Measurements from ENCODE around the gene TTC3.

Gene TTC3

GRCh38 chr21:37237346-37237745 lies 164.3 kb downstream of the TTC3 start:
- Histone ChIP-seq H2AFZ (no peak overlapping the region), H3K4me1 (no peaks in the 10 kb centered on the region), H3K27ac (no peak overlapping the region), H3K27me3 (ENCODE audit: control insufficient read depth, insufficient read depth, low read length) (no peaks in the 10 kb centered on the region), H3K4me3 (ENCODE audit: low read depth, low read length) (no peak overlapping the region), H3K79me2 (peaks cover 2% of the 10 kb centered on the region), H3K4me2 (ENCODE audit: low read length) (no peak overlapping the region), H3K36me3 (ENCODE audit: control insufficient read depth, insufficient read depth, low read length) (no peaks in the 10 kb centered on the region), H3K9ac (no peak overlapping the region), H3K9me3 (ENCODE audit: control insufficient read depth, low read length) (no peaks in the 10 kb centered on the region)
- no peak for TF ChIP-seq CTCF (IDR thresholded peaks at IDR 0.05)

- no peaks in the 10 kb centered on the region for H3K9me3 ChIP-seq (ENCODE audit: control insufficient read depth, low read length)
- H3K4me2 ChIP-seq (ENCODE audit: low read length) = no peak overlapping the region
- no peak overlapping the region for H3K27ac ChIP-seq
- no peak for TF ChIP-seq CTCF (IDR thresholded peaks at IDR 0.05)
- H3K36me3 ChIP-seq (ENCODE audit: control insufficient read depth, insufficient read depth, low read length) = no peaks in the 10 kb centered on the region
- no peaks in the 10 kb centered on the region for H3K4me1 ChIP-seq
- no peak overlapping the region for H2AFZ ChIP-seq
- no peak overlapping the region for H3K9ac ChIP-seq
- H3K4me3 ChIP-seq (ENCODE audit: low read depth, low read length) = no peak overlapping the region
- peaks cover 2% of the 10 kb centered on the region for H3K79me2 ChIP-seq
- no peaks in the 10 kb centered on the region for H3K27me3 ChIP-seq (ENCODE audit: control insufficient read depth, insufficient read depth, low read length)
Observed at GRCh38 chr21:37237764-37238163, 164.7 kb downstream of the TTC3 start.

- no peak overlapping the region for H3K4me2 ChIP-seq (ENCODE audit: low read length)
- no peak overlapping the region for H2AFZ ChIP-seq
- H3K27ac ChIP-seq = no peak overlapping the region
- H3K9me3 ChIP-seq (ENCODE audit: control insufficient read depth, low read length) = no peaks in the 10 kb centered on the region
- no peak overlapping the region for H3K9ac ChIP-seq
- no peaks in the 10 kb centered on the region for H3K27me3 ChIP-seq (ENCODE audit: control insufficient read depth, insufficient read depth, low read length)
- TF ChIP-seq CTCF (IDR thresholded peaks at IDR 0.05) = no peak
- H3K4me1 ChIP-seq = no peaks in the 10 kb centered on the region
- peaks cover 19% of the 10 kb centered on the region for H3K79me2 ChIP-seq
- no peak overlapping the region for H3K4me3 ChIP-seq (ENCODE audit: low read depth, low read length)
- H3K36me3 ChIP-seq (ENCODE audit: control insufficient read depth, insufficient read depth, low read length) = no peaks in the 10 kb centered on the region
Observed at GRCh38 chr21:37240978-37241377, 167.9 kb downstream of the TTC3 start.

- H3K9ac ChIP-seq = no peak overlapping the region
- H3K27ac ChIP-seq = no peak overlapping the region
- H3K27me3 ChIP-seq (ENCODE audit: control insufficient read depth, insufficient read depth, low read length) = no peaks in the 10 kb centered on the region
- H3K4me3 ChIP-seq (ENCODE audit: low read depth, low read length) = no peak overlapping the region
- peaks cover 19% of the 10 kb centered on the region for H3K79me2 ChIP-seq
- H3K36me3 ChIP-seq (ENCODE audit: control insufficient read depth, insufficient read depth, low read length) = no peaks in the 10 kb centered on the region
- TF ChIP-seq CTCF (IDR thresholded peaks at IDR 0.05) = no peak
- no peak overlapping the region for H3K4me2 ChIP-seq (ENCODE audit: low read length)
- no peaks in the 10 kb centered on the region for H3K9me3 ChIP-seq (ENCODE audit: control insufficient read depth, low read length)
- no peaks in the 10 kb centered on the region for H3K4me1 ChIP-seq
- H2AFZ ChIP-seq = no peak overlapping the region
Observed at GRCh38 chr21:37241426-37241825, 168.4 kb downstream of the TTC3 start.

- H3K9ac ChIP-seq = no peak overlapping the region
- TF ChIP-seq CTCF (IDR thresholded peaks at IDR 0.05) = no peak
Observed at GRCh38 chr21:37243961-37244360, 170.9 kb downstream of the TTC3 start.

More at GRCh38 chr21:37243961-37244360, 170.9 kb downstream of the TTC3 start:
- H3K4me1 ChIP-seq = no peaks in the 10 kb centered on the region
- peaks cover 36% of the 10 kb centered on the region for H3K79me2 ChIP-seq
- no peaks in the 10 kb centered on the region for H3K36me3 ChIP-seq (ENCODE audit: control insufficient read depth, insufficient read depth, low read length)
- H3K9me3 ChIP-seq (ENCODE audit: control insufficient read depth, low read length) = no peaks in the 10 kb centered on the region
- H3K4me3 ChIP-seq (ENCODE audit: low read depth, low read length) = no peak overlapping the region
- no peak overlapping the region for H3K4me2 ChIP-seq (ENCODE audit: low read length)
- no peak overlapping the region for H3K27ac ChIP-seq
- H2AFZ ChIP-seq = no peak overlapping the region
- no peaks in the 10 kb centered on the region for H3K27me3 ChIP-seq (ENCODE audit: control insufficient read depth, insufficient read depth, low read length)
